Activated B cell treated with CpG ODN at 0.5 μM for 24 hours (primary cell): Measurements from ENCODE around the gene SUN2. TPM values are rescaled to one million over a fixed set of nuclear protein-coding genes. Genes with fewer than 3 reads are reported as not detected.

Experiments
- ATAC-seq: fragments of 200-7000 bp; cut with Tn5 transposase; one replicate; pipeline ENCODE4 v1.10.0; 2021; ENCODE audit warnings: low read depth, mild to moderate bottlenecking, moderate library complexity
- CTCF ChIA-PET: fragments of 350-600 bp; sonication (Branson Sonifier 250); formaldehyde crosslinking; loops from one replicate; lab custom pipeline; 2021; ENCODE audit warnings: antibody characterized with exemption; lab: Charles Lee
- POLR2A ChIA-PET: fragments of 350-600 bp; sonication (Branson Sonifier 250); formaldehyde crosslinking; loops from one replicate; lab custom pipeline; 2021; ENCODE audit warnings: antibody characterized with exemption; lab: Charles Lee
- DNase-seq: peaks from one replicate; pipeline ENCODE4 v3.0.0; 2022
- H3K27ac Mint-ChIP-seq: one replicate; pipeline ENCODE4 v1.8.0; 2020; ENCODE audit warnings: mixed read lengths
- H3K27me3 Mint-ChIP-seq: one replicate; pipeline ENCODE4 v1.8.0; 2021; ENCODE audit warnings: mixed read lengths
- H3K36me3 Mint-ChIP-seq: one replicate; pipeline ENCODE4 v1.8.0; 2021; ENCODE audit warnings: low read depth, mixed read lengths
- H3K4me1 Mint-ChIP-seq: one replicate; pipeline ENCODE4 v1.8.0; 2021; ENCODE audit warnings: mixed read lengths
- H3K4me3 Mint-ChIP-seq: one replicate; pipeline ENCODE4 v1.8.0; 2020; ENCODE audit warnings: mild to moderate bottlenecking, mixed read lengths
- H3K9me3 Mint-ChIP-seq: one replicate; pipeline ENCODE4 v1.8.0; 2020; ENCODE audit warnings: mixed read lengths
- intact Hi-C: fragments of 100-400 bp; cut with micrococcal nuclease; formaldehyde crosslinking; loops from one replicate; pipeline ENCODE4 v1.15.1; 2024
- total RNA-seq: library from RNA; stranded (reverse); gene quantifications from 2 replicates; pipeline ENCODE4 v1.2.3, GENCODE V29; 2022
- TF ChIP-seq, protein P1 (sequence below): fragments of 200-600 bp; IDR thresholded peaks from one replicate; pipeline ENCODE4 v1.8.0; 2022; ENCODE audit warnings: antibody characterized with exemption, mild to moderate bottlenecking

Gene SUN2
- total RNA-seq, 1 donor from 2014 or later: 146 TPM

DNA sequence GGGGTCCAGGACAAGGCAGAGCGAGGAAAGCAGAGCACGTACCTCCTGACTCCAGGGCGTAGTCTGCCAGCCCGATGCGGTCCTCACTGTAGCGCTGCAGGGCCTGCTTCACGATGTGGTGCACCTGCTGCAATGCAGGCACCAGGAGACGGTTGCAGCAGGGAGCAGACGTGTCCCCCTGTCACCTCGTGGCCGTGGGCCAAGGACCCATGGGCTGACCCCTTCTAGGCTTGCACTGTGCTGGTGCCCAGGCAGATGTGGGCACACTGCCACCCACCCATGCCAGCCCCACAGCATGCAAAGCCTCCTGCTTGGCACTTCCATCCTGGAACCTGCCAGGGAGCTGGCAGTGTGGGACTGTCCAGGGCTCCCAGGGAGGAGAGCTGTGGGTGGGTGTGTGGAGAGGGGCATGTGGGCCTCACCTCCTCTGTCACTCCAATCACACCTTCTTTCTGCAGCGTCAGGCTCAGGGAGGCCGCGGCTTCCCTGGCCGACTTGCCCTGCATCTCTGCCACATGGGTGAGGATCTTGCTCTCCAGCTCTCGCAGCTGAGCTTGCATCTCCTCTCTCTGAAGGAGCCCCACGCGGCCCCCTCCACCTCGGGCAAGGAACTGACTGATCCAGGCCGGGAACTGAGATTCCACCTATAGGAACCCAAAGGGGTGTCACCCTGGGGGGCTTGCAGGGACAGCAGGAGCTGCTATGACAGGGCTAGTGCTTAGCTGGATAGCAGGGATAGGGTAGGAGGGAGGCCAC lies 16.3 kb downstream of the SUN2 start:
- H3K4me1 Mint-ChIP-seq: peaks cover 16% of the 10 kb centered on the region
- POLR2A ChIA-PET: interaction anchor here (1.5 kb wide), 1 partner anchor 13 kb away, joined by 3 read pairs; no protein-coding TSS in a partner anchor
- H3K27me3 Mint-ChIP-seq: no peaks in the 10 kb centered on the region
- H3K27ac Mint-ChIP-seq: no peak overlapping the region
- DNase-seq: no peak
- TF ChIP-seq, protein P1, sequence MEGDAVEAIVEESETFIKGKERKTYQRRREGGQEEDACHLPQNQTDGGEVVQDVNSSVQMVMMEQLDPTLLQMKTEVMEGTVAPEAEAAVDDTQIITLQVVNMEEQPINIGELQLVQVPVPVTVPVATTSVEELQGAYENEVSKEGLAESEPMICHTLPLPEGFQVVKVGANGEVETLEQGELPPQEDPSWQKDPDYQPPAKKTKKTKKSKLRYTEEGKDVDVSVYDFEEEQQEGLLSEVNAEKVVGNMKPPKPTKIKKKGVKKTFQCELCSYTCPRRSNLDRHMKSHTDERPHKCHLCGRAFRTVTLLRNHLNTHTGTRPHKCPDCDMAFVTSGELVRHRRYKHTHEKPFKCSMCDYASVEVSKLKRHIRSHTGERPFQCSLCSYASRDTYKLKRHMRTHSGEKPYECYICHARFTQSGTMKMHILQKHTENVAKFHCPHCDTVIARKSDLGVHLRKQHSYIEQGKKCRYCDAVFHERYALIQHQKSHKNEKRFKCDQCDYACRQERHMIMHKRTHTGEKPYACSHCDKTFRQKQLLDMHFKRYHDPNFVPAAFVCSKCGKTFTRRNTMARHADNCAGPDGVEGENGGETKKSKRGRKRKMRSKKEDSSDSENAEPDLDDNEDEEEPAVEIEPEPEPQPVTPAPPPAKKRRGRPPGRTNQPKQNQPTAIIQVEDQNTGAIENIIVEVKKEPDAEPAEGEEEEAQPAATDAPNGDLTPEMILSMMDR: no peak
- no peak for ATAC-seq
- CTCF ChIA-PET: interaction anchor here (1.0 kb wide), 1 partner anchor 27 kb away, joined by 4 read pairs; no protein-coding TSS in a partner anchor
- intact Hi-C loops: no loop called here
- H3K4me3 Mint-ChIP-seq: no peak overlapping the region
- peaks cover 94% of the 10 kb centered on the region for H3K36me3 Mint-ChIP-seq
- H3K9me3 Mint-ChIP-seq: no peaks in the 10 kb centered on the region

GRCh38 chr22:38738475-38739070 lies 17.2 kb downstream of the SUN2 start:
- CTCF ChIA-PET: no interaction called here
- Mint-ChIP-seq H3K4me3 (no peak overlapping the region), H3K27ac (peak overlapping the region; percentile 61), H3K4me1 (peaks cover 20% of the 10 kb centered on the region), H3K27me3 (no peaks in the 10 kb centered on the region), H3K36me3 (peaks cover 96% of the 10 kb centered on the region), H3K9me3 (no peaks in the 10 kb centered on the region)
- TF ChIP-seq, protein P1: no peak
- POLR2A ChIA-PET: no interaction called here
- intact Hi-C loops: no loop called here
- ATAC-seq (no peak), DNase-seq (no peak)

- TF ChIP-seq, protein P1: no peak
- no peak overlapping the region for H3K4me3 Mint-ChIP-seq
- peaks cover 94% of the 10 kb centered on the region for H3K36me3 Mint-ChIP-seq
- peak overlapping the region; percentile 69 for H3K27ac Mint-ChIP-seq
- no peaks in the 10 kb centered on the region for H3K9me3 Mint-ChIP-seq
- ATAC-seq (no peak), DNase-seq (no peak)
- intact Hi-C loops: no loop called here
- H3K27me3 Mint-ChIP-seq: no peaks in the 10 kb centered on the region
- POLR2A ChIA-PET: no interaction called here
- peaks cover 26% of the 10 kb centered on the region for H3K4me1 Mint-ChIP-seq
- CTCF ChIA-PET: no interaction called here
Observed at GRCh38 chr22:38737302-38738060, 18.3 kb downstream of the SUN2 start.

- CTCF ChIA-PET: interaction anchor here (1.1 kb wide), 1 partner anchor 11 kb away, joined by 5 read pairs; no protein-coding TSS in a partner anchor
- POLR2A ChIA-PET: interaction anchor here (1.2 to 5.5 kb wide), 3 partner anchors 12 to 27 kb away, joined by 3 to 37 read pairs (median 8); no protein-coding TSS in a partner anchor
- Mint-ChIP-seq H3K9me3 (no peaks in the 10 kb centered on the region), H3K36me3 (peaks cover 94% of the 10 kb centered on the region), H3K27ac (peak overlapping the region; percentile 65), H3K4me1 (peaks cover 26% of the 10 kb centered on the region), H3K27me3 (no peaks in the 10 kb centered on the region), H3K4me3 (no peak overlapping the region)
- TF ChIP-seq, protein P1: no peak
- DNase-seq (no peak), ATAC-seq (no peak)
- intact Hi-C loops: no loop called here
Observed at GRCh38 chr22:38736257-38736570, 19.6 kb downstream of the SUN2 start.
